Peyer's patch (tissue), 4 donors: Measurements from ENCODE around the gene ZDHHC13.

Source experiments
- POLR2A ChIP-seq, 2 donors: fragments of 450-650 bp; IDR thresholded peaks; one replicate each; pipeline ENCODE4 v1.5.1; 2017; ENCODE audit warnings: antibody characterized with exemption in 2 of 2, mild to moderate bottlenecking in 2 of 2, moderate library complexity in 2 of 2
- TF ChIP-seq, protein P1 (sequence below), 6 experiments: fragments of 450-650 bp in 4 of 6; fragments of 200-600 bp in 2 of 6; sonication (generic) in 1 of 6; IDR thresholded peaks; one replicate each; pipeline ENCODE4 v1.5.1; 2017 to 2019; ENCODE audit warnings: antibody characterized with exemption in 6 of 6, mild to moderate bottlenecking in 3 of 6, moderate library complexity in 1 of 6

DNA sequence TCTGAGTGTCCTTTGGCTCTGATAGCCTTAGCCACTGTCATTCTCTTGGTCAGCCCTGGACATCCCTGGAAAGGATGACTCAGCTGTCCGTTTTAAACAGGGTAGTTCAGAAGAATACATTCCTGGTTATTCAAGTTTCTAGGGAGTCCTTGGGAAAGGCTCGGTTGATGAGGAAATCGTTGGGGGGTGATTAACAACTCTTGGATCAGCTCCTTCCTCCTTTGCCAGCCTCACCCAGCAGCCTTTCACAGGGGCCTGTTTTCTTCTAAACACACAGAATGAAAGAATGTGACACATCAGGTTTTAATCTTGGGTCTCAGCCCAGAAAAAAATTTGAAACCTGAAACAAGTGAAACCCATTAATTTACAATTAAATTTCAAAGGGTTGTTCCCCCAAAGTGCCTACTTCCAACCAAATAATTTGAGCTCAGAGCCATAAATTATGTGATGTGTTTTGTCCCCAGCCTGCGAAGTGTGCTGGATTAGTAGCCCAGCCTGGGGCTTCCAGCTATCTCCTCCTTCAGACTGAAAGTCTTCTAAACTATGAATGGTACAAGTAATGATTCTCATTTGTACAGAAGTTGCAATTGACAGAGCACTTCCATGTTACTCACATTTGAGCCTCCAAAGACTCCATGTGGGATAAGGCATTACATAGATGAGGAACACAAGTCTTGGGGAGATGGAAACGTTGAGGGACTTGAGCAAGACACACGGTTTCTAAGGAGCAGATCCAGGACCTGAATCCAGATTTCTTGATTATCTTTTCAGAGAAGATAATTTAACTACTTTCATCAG, 37.1 kb upstream of the ZDHHC13 start:
- TF ChIP-seq, protein P1, sequence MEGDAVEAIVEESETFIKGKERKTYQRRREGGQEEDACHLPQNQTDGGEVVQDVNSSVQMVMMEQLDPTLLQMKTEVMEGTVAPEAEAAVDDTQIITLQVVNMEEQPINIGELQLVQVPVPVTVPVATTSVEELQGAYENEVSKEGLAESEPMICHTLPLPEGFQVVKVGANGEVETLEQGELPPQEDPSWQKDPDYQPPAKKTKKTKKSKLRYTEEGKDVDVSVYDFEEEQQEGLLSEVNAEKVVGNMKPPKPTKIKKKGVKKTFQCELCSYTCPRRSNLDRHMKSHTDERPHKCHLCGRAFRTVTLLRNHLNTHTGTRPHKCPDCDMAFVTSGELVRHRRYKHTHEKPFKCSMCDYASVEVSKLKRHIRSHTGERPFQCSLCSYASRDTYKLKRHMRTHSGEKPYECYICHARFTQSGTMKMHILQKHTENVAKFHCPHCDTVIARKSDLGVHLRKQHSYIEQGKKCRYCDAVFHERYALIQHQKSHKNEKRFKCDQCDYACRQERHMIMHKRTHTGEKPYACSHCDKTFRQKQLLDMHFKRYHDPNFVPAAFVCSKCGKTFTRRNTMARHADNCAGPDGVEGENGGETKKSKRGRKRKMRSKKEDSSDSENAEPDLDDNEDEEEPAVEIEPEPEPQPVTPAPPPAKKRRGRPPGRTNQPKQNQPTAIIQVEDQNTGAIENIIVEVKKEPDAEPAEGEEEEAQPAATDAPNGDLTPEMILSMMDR (IDR thresholded peaks at IDR 0.05): no peak
- TF ChIP-seq POLR2A (IDR thresholded peaks at IDR 0.05): no peak
